Bronchial epithelial cell (primary cell): ENCODE measurements around the gene AP3D1. TPM values are rescaled to one million over a fixed set of nuclear protein-coding genes. Genes with fewer than 3 reads are reported as not detected.

Experiments
- DNase-seq: peaks from one replicate; pipeline ENCODE4 v3.0.0-alpha.2; 2010; ENCODE audit warnings: low read depth
- FAIRE-seq: peaks from 2 replicates; lab custom pipeline; 2011; peaks lifted over from hg19 to GRCh38; lab: Jason Lieb, UNC
- H3K27me3 ChIP-seq: 2 replicates; pipeline ENCODE4 v1.5.1; 2011; ENCODE audit warnings: low read length; ENCODE audit not compliant: control insufficient read depth, insufficient read depth
- H3K36me3 ChIP-seq: 2 replicates; pipeline ENCODE4 v1.5.1; 2011; ENCODE audit warnings: low read length; ENCODE audit not compliant: control insufficient read depth, insufficient read depth
- H3K4me3 ChIP-seq: 2 replicates; pipeline ENCODE4 v1.5.1; 2011; ENCODE audit warnings: mild to moderate bottlenecking, low read depth, low read length, control low read depth
- total RNA-seq: library from RNA; depleted of rRNA; stranded (reverse); fragments of >200 nt; gene quantifications from 2 replicates; pipeline ENCODE4 v1.2.1, GENCODE V29; 2014
- TF ChIP-seq, protein P1 (sequence below): IDR thresholded peaks from 2 replicates; pipeline ENCODE4 v1.5.1; 2011; ENCODE audit warnings: mild to moderate bottlenecking, moderate library complexity, low read length, control low read depth, inconsistent platforms; ENCODE audit not compliant: insufficient read depth, severe bottlenecking

The AP3D1 gene
- total RNA-seq, 1 donor from 2014 or later: 72.1 TPM

DNA sequence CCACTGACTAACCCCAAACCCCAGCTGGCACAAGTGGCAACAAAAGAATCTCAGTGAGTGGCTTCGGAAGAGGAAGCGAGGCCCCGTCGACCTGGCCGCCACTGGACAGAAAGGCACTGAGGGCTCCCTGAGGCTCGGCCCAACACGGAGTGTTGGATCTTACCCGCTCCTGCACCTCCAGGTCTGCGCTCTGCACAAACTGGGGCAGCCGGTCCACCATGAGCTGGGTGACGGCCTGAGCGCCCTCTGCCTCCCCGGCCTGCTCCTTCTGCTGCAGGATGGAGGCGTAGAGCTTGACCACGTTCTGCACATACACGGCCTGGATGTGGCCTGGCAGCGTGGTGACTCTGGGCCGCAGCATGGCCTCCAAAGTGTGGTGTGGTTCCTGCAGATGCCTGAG lies 32.9 kb downstream of the AP3D1 start:
- H3K4me3 ChIP-seq: no peak overlapping the region
- H3K27me3 ChIP-seq: no peaks in the 10 kb centered on the region
- H3K36me3 ChIP-seq: peaks cover 66% of the 10 kb centered on the region
- no peak for DNase-seq
- FAIRE-seq: no peak
- TF ChIP-seq, protein P1, sequence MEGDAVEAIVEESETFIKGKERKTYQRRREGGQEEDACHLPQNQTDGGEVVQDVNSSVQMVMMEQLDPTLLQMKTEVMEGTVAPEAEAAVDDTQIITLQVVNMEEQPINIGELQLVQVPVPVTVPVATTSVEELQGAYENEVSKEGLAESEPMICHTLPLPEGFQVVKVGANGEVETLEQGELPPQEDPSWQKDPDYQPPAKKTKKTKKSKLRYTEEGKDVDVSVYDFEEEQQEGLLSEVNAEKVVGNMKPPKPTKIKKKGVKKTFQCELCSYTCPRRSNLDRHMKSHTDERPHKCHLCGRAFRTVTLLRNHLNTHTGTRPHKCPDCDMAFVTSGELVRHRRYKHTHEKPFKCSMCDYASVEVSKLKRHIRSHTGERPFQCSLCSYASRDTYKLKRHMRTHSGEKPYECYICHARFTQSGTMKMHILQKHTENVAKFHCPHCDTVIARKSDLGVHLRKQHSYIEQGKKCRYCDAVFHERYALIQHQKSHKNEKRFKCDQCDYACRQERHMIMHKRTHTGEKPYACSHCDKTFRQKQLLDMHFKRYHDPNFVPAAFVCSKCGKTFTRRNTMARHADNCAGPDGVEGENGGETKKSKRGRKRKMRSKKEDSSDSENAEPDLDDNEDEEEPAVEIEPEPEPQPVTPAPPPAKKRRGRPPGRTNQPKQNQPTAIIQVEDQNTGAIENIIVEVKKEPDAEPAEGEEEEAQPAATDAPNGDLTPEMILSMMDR: no peak

DNA sequence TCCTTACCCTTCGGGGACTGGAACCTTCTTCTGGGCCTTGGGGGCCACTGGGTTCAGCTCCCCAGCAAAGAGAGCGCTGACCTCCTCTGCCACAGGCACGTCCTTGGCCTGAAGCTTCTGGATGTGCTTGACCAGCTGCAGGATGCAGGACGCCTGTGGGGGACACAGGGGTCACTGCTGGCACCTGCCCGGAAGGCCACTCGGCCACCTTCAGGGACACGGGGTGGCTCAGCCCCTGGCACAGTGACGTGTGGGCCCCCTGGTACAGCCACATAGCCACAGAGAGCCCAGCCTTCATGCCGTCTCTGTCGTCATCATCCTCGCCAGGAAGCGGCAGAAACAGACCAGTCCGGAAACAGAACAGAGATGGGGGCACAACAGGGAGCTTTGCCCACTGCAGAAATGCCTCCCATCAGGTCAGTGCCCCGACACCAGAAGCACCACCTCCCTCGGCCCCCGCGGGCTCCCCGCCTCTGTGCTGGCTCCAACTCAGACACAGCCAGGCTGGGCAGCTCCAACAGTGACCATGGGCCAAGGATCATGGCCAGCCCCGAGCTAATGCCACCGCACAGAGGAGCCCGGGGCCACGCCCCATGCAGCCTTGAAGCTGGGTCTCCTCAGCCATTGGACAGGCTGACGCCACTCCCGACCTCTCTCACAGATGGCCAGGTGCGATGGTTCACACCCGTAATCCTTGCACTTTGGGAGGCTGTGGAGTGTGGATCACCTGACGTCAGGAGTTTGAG lies 34.0 kb downstream of the AP3D1 start:
- Histone ChIP-seq H3K36me3 (peaks cover 62% of the 10 kb centered on the region), H3K4me3 (no peak overlapping the region), H3K27me3 (no peaks in the 10 kb centered on the region)
- DNase-seq: no peak
- FAIRE-seq: no peak
- TF ChIP-seq, protein P1: no peak

DNA sequence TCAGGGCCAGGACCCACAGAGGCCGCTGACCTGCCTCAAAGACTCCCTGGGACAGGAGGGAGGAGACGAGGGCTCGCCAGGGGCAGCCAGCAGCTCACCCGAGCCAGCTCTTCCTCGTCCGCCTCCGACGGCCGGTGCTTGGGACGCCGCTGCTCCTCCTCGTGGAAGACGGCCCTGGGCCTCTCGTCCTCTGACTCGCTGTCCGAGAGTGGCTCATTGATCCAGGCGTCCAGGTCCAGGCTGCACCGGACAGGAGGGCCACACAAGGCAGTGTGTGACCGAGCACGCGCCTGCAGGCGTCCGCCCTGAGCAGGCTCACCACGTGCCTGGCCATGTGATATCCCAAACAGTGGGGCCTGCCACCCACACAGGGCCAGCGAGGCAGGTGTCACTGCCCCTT lies 34.9 kb downstream of the AP3D1 start:
- Histone ChIP-seq H3K27me3 (no peaks in the 10 kb centered on the region), H3K36me3 (peaks cover 65% of the 10 kb centered on the region), H3K4me3 (no peak overlapping the region)
- TF ChIP-seq, protein P1: no peak
- DNase-seq: no peak
- FAIRE-seq: no peak

DNA sequence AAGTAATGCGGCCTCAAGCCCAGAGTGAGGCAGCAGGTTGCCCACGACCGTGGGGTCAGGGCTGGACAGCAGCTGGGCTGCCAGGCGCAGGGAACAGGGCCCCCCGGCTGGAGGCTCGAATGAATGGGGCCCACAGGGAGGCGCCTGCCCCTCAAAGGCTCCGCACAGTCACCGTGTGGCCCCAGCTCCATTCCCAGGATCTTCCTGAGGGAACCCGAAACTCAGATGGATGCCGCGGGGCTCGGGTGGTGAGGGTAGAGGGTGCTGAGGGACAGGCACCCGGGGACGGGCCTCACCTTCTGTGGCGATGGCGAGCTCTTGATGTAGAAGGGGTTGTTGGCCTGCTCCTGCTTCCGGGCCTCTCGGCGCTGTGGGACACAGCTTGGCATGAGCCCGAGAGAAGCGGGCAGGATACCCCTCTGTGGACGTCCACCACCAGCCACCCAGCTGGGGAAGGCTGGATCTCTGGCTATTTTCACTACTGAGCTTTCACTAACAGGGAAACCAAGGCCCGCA lies 35.4 kb downstream of the AP3D1 start:
- H3K27me3 ChIP-seq: no peaks in the 10 kb centered on the region
- FAIRE-seq (no peak), DNase-seq (no peak)
- TF ChIP-seq, protein P1: no peak
- peaks cover 64% of the 10 kb centered on the region for H3K36me3 ChIP-seq
- no peak overlapping the region for H3K4me3 ChIP-seq

DNA sequence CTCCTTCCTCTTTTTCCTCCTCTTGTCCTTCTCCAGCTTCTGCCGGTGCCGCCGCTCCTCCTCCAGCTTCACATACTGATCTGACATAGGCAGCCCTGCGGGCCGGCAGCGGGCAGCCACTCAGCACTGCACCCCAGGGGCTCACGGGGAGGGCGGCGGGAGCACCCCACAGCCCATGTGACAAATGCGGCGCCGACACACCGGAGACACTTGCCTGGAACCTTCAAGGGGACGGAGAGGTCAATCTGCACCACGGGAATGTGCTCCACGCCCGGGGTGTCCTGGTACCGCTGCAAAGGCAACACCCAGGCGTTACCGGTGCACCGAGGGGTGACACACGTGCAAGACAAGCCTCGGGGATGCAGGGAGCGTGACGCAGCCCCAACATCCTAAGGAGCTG lies 36.0 kb downstream of the AP3D1 start:
- H3K36me3 ChIP-seq: peaks cover 65% of the 10 kb centered on the region
- DNase-seq (no peak), FAIRE-seq (no peak)
- no peak overlapping the region for H3K4me3 ChIP-seq
- no peaks in the 10 kb centered on the region for H3K27me3 ChIP-seq
- TF ChIP-seq, protein P1: no peak
